Mesendoderm (in vitro differentiated cells): Measurements from ENCODE around the gene SURF2.

Experiments
- DNase-seq: peaks from one replicate; pipeline ENCODE4 v3.0.0; 2013
- H2AK5ac ChIP-seq: 2 replicates; pipeline ENCODE4 v1.6.1; 2013; ENCODE audit warnings: low read length, inconsistent platforms
- H2BK120ac ChIP-seq: 2 replicates; pipeline ENCODE4 v1.6.1; 2013; ENCODE audit warnings: low read depth, mild to moderate bottlenecking, low read length, moderate library complexity, mixed read lengths
- H2BK15ac ChIP-seq: replicated peaks from 2 replicates; pipeline ENCODE4 v1.6.1; 2013; ENCODE audit warnings: low read depth, mild to moderate bottlenecking, moderate library complexity
- H2BK5ac ChIP-seq: 2 replicates; pipeline ENCODE4 v1.6.1; 2013; ENCODE audit warnings: low read length, inconsistent platforms
- H3K18ac ChIP-seq: 2 replicates; pipeline ENCODE4 v1.6.1; 2013; ENCODE audit warnings: mild to moderate bottlenecking, low read length, mixed read lengths
- H3K23ac ChIP-seq: one replicate; pipeline ENCODE4 v1.6.1; 2013; ENCODE audit warnings: low read length
- H3K27ac ChIP-seq: 2 replicates; pipeline ENCODE4 v1.5.1; 2013; ENCODE audit warnings: low read depth, mild to moderate bottlenecking, inconsistent platforms, low read length, moderate library complexity
- H3K27me3 ChIP-seq: 2 replicates; pipeline ENCODE4 v1.6.1; 2013; ENCODE audit warnings: low read length, control low read depth, mild to moderate bottlenecking, inconsistent platforms; ENCODE audit not compliant: insufficient read depth, poor library complexity
- H3K36me3 ChIP-seq: 2 replicates; pipeline ENCODE4 v1.6.1; 2013; ENCODE audit warnings: low read length, inconsistent platforms; ENCODE audit not compliant: control insufficient read depth, insufficient read depth
- H3K4ac ChIP-seq: one replicate; pipeline ENCODE4 v1.6.1; 2013; ENCODE audit warnings: low read depth, mild to moderate bottlenecking, low read length, moderate library complexity
- H3K4me1 ChIP-seq: 2 replicates; pipeline ENCODE4 v1.6.1; 2013; ENCODE audit warnings: low read depth, low read length, inconsistent platforms; ENCODE audit not compliant: control insufficient read depth
- H3K4me2 ChIP-seq: 2 replicates; pipeline ENCODE4 v1.6.1; 2013; ENCODE audit warnings: low read length
- H3K4me3 ChIP-seq: 2 replicates; pipeline ENCODE4 v1.5.1; 2013; ENCODE audit warnings: mild to moderate bottlenecking, low read length
- H3K56ac ChIP-seq: one replicate; pipeline ENCODE4 v1.6.1; 2013; ENCODE audit warnings: low read length
- H3K79me1 ChIP-seq: 2 replicates; pipeline ENCODE4 v1.6.1; 2013; ENCODE audit warnings: low read length, inconsistent platforms
- H3K79me2 ChIP-seq: 2 replicates; pipeline ENCODE4 v1.6.1; 2013; ENCODE audit warnings: mild to moderate bottlenecking, low read length; ENCODE audit not compliant: control insufficient read depth, insufficient read depth
- H3K9ac ChIP-seq: 2 replicates; pipeline ENCODE4 v1.6.1; 2013; ENCODE audit warnings: low read length, inconsistent platforms
- H4K5ac ChIP-seq: one replicate; pipeline ENCODE4 v1.6.1; 2013; ENCODE audit warnings: low read length
- H4K8ac ChIP-seq: one replicate; pipeline ENCODE4 v1.6.1; 2013; ENCODE audit warnings: low read depth, mild to moderate bottlenecking, control low read depth, low read length, moderate library complexity
- WGBS: extraction: QIAGEN DNeasy Blood & Tissue Kit; methylation state at CpG from one replicate; pipeline ENCODE4 v1.1.7; 2013; ENCODE audit warnings: low lambda C conversion rate, missing lambda C conversion rate; ENCODE audit not compliant: insufficient coverage; ENCODE audit errors: extremely low coverage; 5-methylcytosine and 5-hydroxymethylcytosine counted together

The SURF2 gene

DNA sequence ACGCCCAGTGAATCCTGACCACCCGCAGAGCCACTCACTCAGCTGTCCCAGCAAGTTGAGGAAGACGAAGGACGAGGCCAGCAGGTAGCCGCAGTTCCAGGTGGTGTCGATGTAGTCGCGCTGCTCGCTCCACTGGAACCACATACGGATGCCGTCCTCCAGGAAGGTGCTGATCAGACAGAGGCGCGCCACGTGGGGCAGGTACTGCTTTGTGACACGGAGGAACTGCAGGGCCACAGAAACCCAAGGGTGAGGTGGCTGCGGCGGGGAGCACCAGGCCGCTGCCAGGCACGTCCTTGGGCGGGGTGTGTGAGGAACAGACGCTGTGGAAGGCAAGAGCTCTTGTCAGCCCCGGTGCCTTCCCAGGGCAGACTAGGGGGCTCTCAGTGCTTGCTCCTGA lies 10.9 kb downstream of the SURF2 start:
- Histone ChIP-seq H2BK5ac (no peak overlapping the region), H2BK120ac (no peak overlapping the region), H3K23ac (no peak overlapping the region), H3K79me2 (peaks cover 55% of the 10 kb centered on the region), H3K36me3 (peaks cover 15% of the 10 kb centered on the region), H3K4me1 (no peaks in the 10 kb centered on the region), H3K9ac (no peak overlapping the region), H3K4me2 (no peak overlapping the region), H3K4me3 (no peak overlapping the region), H3K56ac (no peak overlapping the region), H3K27me3 (no peaks in the 10 kb centered on the region), H4K5ac (no peak overlapping the region), H2BK15ac (no peak overlapping the region), H4K8ac (no peak overlapping the region), H3K79me1 (peaks cover 50% of the 10 kb centered on the region), H3K27ac (no peak overlapping the region), H3K18ac (no peak overlapping the region), H3K4ac (no peak overlapping the region), H2AK5ac (no peak overlapping the region)
- WGBS, result no CpG with 5 or more reads among the region's 22 CpGs
- DNase-seq, result no peak

GRCh38 chr9:133367778-133368177 lies 11.4 kb downstream of the SURF2 start:
- peaks cover 18% of the 10 kb centered on the region for H3K36me3 ChIP-seq
- H3K4ac ChIP-seq, result no peak overlapping the region
- no peak overlapping the region for H2AK5ac ChIP-seq
- no peak overlapping the region for H3K27ac ChIP-seq
- H4K5ac ChIP-seq, result no peak overlapping the region
- peaks cover 56% of the 10 kb centered on the region for H3K79me1 ChIP-seq
- no peaks in the 10 kb centered on the region for H3K27me3 ChIP-seq
- H3K4me2 ChIP-seq, result no peak overlapping the region
- peaks cover 61% of the 10 kb centered on the region for H3K79me2 ChIP-seq
- no peak for DNase-seq
- H3K23ac ChIP-seq, result peak overlapping the region; percentile 61
- H3K9ac ChIP-seq, result no peak overlapping the region
- H2BK5ac ChIP-seq, result no peak overlapping the region
- H4K8ac ChIP-seq, result no peak overlapping the region
- no peak overlapping the region for H3K18ac ChIP-seq
- H3K4me1 ChIP-seq, result no peaks in the 10 kb centered on the region
- H3K56ac ChIP-seq, result no peak overlapping the region
- no peak overlapping the region for H2BK120ac ChIP-seq
- no peak overlapping the region for H2BK15ac ChIP-seq
- WGBS, result no CpG with 5 or more reads among the region's 10 CpGs
- H3K4me3 ChIP-seq, result no peak overlapping the region

DNA sequence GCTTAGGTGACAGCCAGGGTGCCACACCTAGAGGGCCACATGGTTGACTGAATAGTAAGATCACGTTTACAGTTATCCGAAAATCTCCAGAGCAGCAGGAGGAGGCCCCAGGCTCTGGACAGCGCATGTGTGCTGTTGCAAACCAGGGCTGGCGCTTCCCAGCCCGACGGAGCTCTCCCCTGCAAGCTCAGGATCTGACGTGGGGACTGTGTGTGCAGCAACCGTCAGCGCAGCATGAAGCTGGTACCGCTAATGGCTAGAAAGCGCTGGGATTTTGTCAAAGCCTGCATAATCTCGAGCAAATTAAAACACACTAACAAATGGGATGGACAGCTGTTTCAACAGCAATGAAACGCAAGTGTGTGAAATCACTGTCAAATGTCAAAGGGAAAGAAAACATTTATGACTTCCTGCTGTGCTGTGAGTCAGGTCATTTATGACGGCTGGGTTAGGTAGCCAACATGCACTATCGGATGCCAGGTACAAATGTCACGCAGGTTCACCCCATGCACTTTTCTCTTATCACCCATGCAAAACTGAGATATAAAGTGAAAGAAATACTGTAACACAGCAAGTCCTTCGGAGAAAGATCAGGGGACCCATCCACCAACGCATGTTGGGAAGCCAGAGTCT lies 12.0 kb downstream of the SURF2 start:
- no peak overlapping the region for H4K8ac ChIP-seq
- no CpG with 5 or more reads among the region's 18 CpGs for WGBS
- no peak overlapping the region for H3K56ac ChIP-seq
- no peak overlapping the region for H2AK5ac ChIP-seq
- no peak overlapping the region for H2BK5ac ChIP-seq
- peaks cover 14% of the 10 kb centered on the region for H3K36me3 ChIP-seq
- H3K79me2 ChIP-seq, result peaks cover 66% of the 10 kb centered on the region
- H3K27ac ChIP-seq, result no peak overlapping the region
- no peak overlapping the region for H3K4ac ChIP-seq
- H3K4me1 ChIP-seq, result no peaks in the 10 kb centered on the region
- no peak overlapping the region for H2BK120ac ChIP-seq
- H2BK15ac ChIP-seq, result no peak overlapping the region
- H3K79me1 ChIP-seq, result peaks cover 59% of the 10 kb centered on the region
- no peak overlapping the region for H3K4me3 ChIP-seq
- no peak overlapping the region for H3K9ac ChIP-seq
- no peaks in the 10 kb centered on the region for H3K27me3 ChIP-seq
- no peak overlapping the region for H3K4me2 ChIP-seq
- no peak overlapping the region for H4K5ac ChIP-seq
- no peak overlapping the region for H3K18ac ChIP-seq
- no peak for DNase-seq
- H3K23ac ChIP-seq, result no peak overlapping the region

DNA sequence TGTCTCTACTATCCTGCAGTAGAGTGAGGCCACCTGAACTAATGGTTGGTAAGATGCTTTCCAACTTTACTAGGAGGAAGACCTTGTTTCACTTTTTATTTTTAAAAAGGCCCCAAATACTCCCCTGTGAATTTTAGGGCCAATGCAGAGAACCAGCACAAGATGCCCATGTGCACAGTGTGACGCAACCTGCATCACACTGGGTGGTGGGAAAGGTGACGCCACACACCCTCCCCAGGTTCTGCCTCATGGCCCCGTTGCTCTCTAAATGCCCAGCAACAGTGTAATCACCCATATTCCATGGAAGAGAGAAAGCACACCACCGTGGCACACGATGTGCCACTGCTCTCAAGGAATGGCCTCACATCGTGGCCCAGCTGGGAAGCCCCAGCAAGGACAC lies 13.1 kb downstream of the SURF2 start:
- Histone ChIP-seq H3K27me3 (no peaks in the 10 kb centered on the region), H3K9ac (no peak overlapping the region), H2AK5ac (no peak overlapping the region), H3K36me3 (peaks cover 10% of the 10 kb centered on the region), H3K4ac (no peak overlapping the region), H4K8ac (no peak overlapping the region), H3K18ac (no peak overlapping the region), H3K4me2 (no peak overlapping the region), H3K4me3 (no peak overlapping the region), H3K79me1 (peaks cover 61% of the 10 kb centered on the region), H3K79me2 (peaks cover 71% of the 10 kb centered on the region), H2BK120ac (no peak overlapping the region), H3K56ac (no peak overlapping the region), H3K27ac (no peak overlapping the region), H3K23ac (no peak overlapping the region), H2BK15ac (no peak overlapping the region), H3K4me1 (no peaks in the 10 kb centered on the region), H4K5ac (no peak overlapping the region), H2BK5ac (no peak overlapping the region)
- WGBS, result no CpG with 5 or more reads among the region's 6 CpGs
- no peak for DNase-seq

- no peak overlapping the region for H2BK5ac ChIP-seq
- DNase-seq, result no peak
- no peaks in the 10 kb centered on the region for H3K4me1 ChIP-seq
- peaks cover 9% of the 10 kb centered on the region for H3K36me3 ChIP-seq
- H3K4me2 ChIP-seq, result no peak overlapping the region
- H3K56ac ChIP-seq, result no peak overlapping the region
- no peak overlapping the region for H3K4ac ChIP-seq
- no peak overlapping the region for H4K5ac ChIP-seq
- no peak overlapping the region for H2BK15ac ChIP-seq
- H3K27ac ChIP-seq, result no peak overlapping the region
- peaks cover 62% of the 10 kb centered on the region for H3K79me1 ChIP-seq
- H3K79me2 ChIP-seq, result peaks cover 76% of the 10 kb centered on the region
- no peak overlapping the region for H3K9ac ChIP-seq
- H4K8ac ChIP-seq, result no peak overlapping the region
- no peak overlapping the region for H3K4me3 ChIP-seq
- no peak overlapping the region for H2AK5ac ChIP-seq
- no peaks in the 10 kb centered on the region for H3K27me3 ChIP-seq
- no peak overlapping the region for H3K23ac ChIP-seq
- no CpG with 5 or more reads among the region's 7 CpGs for WGBS
- no peak overlapping the region for H2BK120ac ChIP-seq
- H3K18ac ChIP-seq, result no peak overlapping the region
Observed at GRCh38 chr9:133369933-133370332, 13.6 kb downstream of the SURF2 start.

DNA sequence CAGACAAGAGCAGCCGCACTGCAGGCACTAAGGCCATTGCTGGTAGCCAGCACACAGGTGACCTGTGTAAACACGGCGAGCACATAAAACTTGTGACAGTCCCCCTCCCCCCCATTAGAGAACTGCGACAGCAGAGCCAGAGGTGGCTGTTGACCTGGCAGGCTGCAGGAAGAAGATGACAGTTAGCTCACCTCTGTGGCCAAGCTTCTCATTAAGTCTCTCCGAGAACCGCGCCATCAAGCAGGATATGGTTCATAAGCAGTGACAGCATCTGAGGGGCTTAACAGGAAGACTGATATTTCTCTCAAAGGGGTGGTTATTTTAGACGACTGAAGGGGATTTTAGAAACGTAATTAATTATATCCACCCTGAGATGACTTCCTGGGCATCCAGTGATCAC lies 14.3 kb downstream of the SURF2 start:
- Histone ChIP-seq H4K5ac (no peak overlapping the region), H3K9ac (no peak overlapping the region), H3K79me2 (peaks cover 82% of the 10 kb centered on the region), H3K27me3 (no peaks in the 10 kb centered on the region), H2BK15ac (no peak overlapping the region), H2AK5ac (no peak overlapping the region), H3K27ac (no peak overlapping the region), H3K4me1 (no peaks in the 10 kb centered on the region), H2BK5ac (no peak overlapping the region), H3K79me1 (peaks cover 64% of the 10 kb centered on the region), H3K56ac (no peak overlapping the region), H4K8ac (no peak overlapping the region), H2BK120ac (no peak overlapping the region), H3K4ac (no peak overlapping the region), H3K4me2 (no peak overlapping the region), H3K36me3 (peaks cover 9% of the 10 kb centered on the region), H3K18ac (no peak overlapping the region), H3K4me3 (no peak overlapping the region), H3K23ac (no peak overlapping the region)
- no CpG with 5 or more reads among the region's 9 CpGs for WGBS
- DNase-seq, result no peak
